Mucosa of gallbladder (tissue), 1 donor: Measurements from ENCODE around the gene MAD2L1BP. TPM values are rescaled to one million over a fixed set of nuclear protein-coding genes. Genes with fewer than 3 reads are reported as not detected.
"Not testable (repeated sequence)": the region's sequence is repeated elsewhere in the genome, so short reads cannot be mapped to it uniquely, and the experiment has no call there.

Source experiments
- DNase-seq: peaks from one replicate; pipeline ENCODE4 v3.0.0-alpha.2; 2020; ENCODE audit warnings: low spot score
- total RNA-seq: library from RNA; stranded (reverse); gene quantifications from one replicate; pipeline ENCODE4 v1.2.1, GENCODE V29; 2021
- donor health status: DM: no; HTN: no; CAD: no.

Gene MAD2L1BP
- total RNA-seq, result 21.1 TPM

DNA sequence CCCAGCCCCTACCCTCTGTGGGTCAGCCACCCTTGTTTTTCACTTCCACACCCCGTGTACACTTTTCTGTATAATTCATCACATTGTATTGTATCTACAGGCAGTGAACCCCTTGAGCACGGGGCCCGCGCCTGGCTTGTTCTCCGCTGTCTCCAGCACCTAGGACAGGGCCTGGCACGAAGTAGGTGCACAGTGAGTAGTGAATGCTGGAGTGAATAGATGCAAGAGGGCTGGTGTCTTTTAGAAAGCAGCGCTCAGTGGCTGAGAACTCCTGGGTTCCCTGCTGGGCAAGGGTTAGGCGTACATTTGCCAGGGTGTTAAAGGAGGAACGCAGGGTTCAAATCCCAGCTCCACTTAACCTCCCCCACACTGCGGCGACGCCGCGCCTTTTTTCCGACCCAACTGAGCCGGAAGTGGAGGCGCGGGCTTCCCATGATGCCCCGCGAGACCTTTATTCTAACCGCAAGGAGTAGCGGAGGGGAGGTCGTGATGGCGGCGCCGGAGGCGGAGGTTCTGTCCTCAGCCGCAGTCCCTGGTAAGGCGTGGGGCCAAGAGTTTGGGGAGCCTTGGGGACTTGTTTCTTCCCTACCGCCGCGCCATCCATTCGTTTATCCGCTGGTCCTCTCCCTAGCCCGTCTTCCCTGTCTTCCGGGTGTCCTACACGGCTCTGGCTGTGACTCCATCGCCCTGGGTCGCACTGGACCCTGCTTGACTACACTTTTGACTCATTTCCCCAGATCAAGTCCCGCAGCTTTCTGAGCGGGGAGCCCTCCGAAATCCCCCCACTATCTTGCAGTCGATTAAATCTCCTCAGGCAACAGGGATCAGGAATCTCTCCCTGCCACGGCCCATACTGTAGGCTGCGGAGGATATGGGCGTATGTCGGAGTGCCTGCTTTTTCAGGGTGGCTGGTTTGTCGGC is at the start of gene MAD2L1BP:
TSS of gene MAD2L1BP (plus strand) at position 454 of the 921 bp plus-strand sequence. CDS start at position 490, 36 bp downstream.
- peak; percentile 83 for DNase-seq

DNA sequence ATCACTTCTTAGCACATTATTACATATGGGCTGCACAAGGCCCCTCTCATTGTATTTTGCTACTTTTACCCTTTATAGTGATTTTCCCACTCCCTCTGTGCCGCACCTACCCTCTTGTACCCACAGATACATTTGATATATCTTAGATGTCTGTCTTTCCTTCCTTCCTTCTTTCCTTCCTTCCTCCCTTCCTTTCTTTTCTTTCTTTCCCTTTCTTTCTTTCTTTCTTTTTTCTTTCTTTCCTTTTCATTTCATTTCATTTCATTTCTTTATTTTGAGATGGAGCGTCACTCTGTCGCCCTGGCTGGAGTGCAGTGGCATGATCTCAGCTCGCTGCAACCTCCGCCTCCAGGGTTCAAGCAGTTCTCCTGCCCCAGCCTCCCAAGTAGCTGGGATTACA is 47.4 kb upstream of the MAD2L1BP start:
- DNase-seq, result no peak

DNA sequence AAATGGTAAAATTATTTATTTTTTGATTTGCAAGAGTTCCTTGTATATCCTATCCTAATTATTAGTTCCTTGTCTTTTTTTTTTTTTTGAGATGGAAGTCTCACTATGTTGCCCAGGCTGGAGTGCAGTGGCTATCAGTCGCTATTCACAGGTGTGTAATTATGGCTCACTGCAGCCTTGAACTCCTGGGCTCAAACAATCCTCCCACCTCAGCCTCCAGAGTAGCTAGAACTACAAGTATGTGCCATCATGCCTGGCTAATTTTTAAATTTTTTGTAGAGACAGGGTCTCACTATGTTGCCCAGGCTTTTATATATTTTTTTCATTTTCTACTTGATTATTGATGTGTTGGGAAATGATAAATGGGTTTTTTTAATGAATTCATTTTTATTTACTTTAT is 46.1 kb upstream of the MAD2L1BP start:
- not testable (repeated sequence) for DNase-seq

DNA sequence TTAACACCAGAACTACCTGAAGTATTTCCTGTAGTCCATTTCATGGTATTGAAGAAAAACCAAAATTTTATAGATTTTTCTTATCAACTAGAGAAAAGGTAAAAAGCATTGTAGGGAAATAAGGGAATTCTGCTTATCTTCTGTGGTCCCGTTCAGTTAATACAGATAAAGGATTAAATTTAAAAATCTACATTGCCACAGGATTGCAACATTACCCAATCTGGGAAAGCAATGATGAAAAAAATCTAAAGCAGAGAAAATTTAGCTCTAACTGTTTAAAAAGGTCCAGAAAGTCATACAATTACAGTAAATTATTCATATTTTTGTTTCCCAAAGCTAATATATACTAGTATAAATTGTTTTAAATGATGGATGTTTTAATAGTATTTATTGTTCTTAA is 41.7 kb upstream of the MAD2L1BP start:
- no peak for DNase-seq

DNA sequence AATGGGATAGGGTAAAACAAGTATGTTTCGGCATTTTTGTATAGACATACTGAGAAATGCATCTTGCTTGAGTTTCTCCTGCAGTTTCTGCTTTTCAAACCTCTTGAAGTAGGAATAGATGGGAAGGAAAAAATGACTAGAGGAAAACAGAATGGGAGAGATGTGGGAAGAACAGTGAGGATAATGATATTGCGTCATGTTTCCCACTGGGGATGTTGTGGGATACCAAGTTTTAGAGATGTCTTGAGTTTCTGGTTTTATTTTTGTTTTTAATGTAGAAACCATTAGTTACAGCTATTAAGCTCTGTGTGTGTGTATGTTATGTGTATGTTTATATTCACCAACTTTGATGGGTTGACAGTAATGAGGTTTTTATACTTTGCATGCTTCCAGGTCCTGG is 35.0 kb upstream of the MAD2L1BP start:
- DNase-seq, result no peak

GRCh38 chr6:43604174-43604573 is 31.5 kb upstream of the MAD2L1BP start:
- no peak for DNase-seq

GRCh38 chr6:43606019-43606418 is 29.6 kb upstream of the MAD2L1BP start:
- DNase-seq, result no peak

- peak; percentile 76 for DNase-seq
These were observed 27.3 kb upstream of the MAD2L1BP start for GRCh38 chr6:43608310-43608763.

GRCh38 chr6:43608807-43609206 is 26.8 kb upstream of the MAD2L1BP start:
- DNase-seq, result no peak

DNA sequence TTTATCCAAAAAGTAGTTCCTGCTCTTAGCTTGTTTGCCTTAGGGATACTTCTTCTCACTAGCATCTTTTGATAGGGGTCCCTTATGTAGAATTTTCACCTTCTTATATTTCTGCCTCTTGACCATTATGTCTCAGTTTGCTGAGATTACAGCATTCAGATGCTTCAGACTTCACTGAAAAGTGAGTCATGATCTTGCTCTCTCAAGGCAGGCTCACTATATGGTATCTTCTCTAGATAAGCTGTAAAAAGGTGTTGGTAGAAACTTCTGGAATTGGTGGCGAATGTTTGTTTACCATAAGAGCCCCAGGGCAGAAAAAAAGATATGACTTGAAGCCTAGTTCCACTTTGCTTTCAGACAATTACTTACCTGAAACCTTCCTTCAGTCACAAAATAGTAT is 26.2 kb upstream of the MAD2L1BP start:
- no peak for DNase-seq

- DNase-seq, result no peak
These were observed 25.2 kb upstream of the MAD2L1BP start for GRCh38 chr6:43610431-43610830.

- no peak for DNase-seq
These were observed 21.8 kb upstream of the MAD2L1BP start for GRCh38 chr6:43613721-43614395.

DNA sequence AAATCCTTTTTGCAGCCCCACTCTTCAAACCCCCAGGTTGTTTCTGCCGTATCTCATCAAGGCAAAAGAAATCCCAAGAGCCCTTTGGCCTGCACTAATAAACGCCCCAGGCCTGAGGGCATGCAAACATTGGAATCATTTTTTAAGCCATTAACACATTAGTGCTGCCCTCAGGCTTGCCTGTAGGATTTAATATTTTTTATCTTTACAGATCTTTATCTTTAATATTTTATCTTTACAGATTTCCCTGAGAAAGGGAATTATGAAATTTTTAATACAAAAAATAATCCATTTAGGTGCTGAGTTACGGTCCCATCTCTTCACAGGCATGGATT is 21.3 kb upstream of the MAD2L1BP start:
- no peak for DNase-seq

DNA sequence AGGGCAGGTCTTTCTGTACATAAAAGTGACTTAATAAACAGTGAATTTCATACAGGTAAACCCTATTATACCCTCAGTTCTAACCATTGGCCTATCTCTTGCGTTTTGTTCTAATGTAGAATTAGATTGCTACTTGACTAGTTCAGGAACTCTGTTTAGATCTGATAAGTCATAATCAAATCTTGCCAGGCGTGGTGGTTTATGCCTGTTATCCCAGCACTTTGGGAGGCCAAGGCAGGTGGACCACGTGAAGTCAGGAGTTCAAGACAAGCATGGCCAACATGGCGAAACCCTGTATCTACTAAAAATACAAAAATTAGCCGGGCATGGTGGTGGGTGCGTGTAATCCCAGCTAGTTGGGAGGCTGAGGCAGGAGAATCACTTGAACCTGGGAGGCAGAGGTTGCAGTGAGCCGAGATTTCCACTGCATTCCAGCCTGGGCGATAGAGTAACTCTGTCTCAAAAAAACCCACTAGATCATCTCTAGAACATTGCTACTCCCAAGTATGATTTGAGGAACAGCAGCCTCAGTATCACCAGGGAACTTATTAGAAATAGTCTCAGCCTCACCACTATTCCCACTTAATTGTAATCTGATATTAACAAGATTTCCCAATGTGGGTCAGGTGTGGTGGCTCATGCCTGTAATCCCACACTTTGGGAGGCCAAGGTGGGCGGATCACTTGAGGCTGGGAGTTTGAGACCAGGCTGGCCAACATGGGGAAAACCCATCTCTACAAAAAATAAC is 18.7 kb upstream of the MAD2L1BP start:
- DNase-seq, result no peak

GRCh38 chr6:43621078-43621835 is 14.4 kb upstream of the MAD2L1BP start:
- DNase-seq, result no peak

GRCh38 chr6:43621836-43622180 is 13.8 kb upstream of the MAD2L1BP start:
- DNase-seq, result no peak

GRCh38 chr6:43622541-43622940 is 13.1 kb upstream of the MAD2L1BP start:
- no peak for DNase-seq

- no peak for DNase-seq
These were observed 11.5 kb upstream of the MAD2L1BP start for GRCh38 chr6:43623880-43624785.

DNA sequence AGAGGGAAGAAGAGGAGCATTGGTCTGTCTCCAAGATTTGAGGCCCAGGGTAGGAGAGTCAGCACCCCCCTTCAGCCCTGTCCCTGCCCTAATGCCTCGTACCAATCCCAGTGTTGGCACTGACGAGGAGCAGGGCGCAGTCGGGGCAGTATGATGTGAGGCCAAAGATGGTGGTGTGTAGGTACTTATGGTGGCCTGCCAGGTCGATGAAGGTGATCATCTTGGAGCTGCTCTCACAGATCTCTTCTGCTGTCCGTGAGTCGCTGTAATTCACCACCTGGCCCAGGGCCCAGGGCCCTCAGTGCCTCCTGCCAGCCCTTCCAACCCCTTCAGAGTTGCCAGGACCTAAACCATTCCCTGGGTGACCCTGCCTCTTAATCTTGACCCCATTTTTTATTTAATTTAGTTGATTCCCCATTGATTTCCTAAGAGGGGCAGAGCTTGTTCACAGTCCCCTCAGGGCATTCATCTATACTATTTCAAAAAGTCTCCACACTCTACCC is 10.8 kb upstream of the MAD2L1BP start:
- no peak for DNase-seq

GRCh38 chr6:43625393-43625992 is 10.1 kb upstream of the MAD2L1BP start:
- DNase-seq, result no peak
